Stimulated activated naive CD4-positive, alpha-beta T cell (primary cell): ENCODE results near the gene FEN1.

ENCODE experiments used
- DNase-seq, 6 experiments: peaks; one replicate each; lab custom pipeline; 2025; lab: John Stamatoyannopoulos, UW

The FEN1 gene

DNA sequence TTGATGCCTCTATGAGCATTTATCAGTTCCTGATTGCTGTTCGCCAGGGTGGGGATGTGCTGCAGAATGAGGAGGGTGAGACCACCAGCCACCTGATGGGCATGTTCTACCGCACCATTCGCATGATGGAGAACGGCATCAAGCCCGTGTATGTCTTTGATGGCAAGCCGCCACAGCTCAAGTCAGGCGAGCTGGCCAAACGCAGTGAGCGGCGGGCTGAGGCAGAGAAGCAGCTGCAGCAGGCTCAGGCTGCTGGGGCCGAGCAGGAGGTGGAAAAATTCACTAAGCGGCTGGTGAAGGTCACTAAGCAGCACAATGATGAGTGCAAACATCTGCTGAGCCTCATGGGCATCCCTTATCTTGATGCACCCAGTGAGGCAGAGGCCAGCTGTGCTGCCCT lies 2.7 kb downstream of the FEN1 start:
- no peak for DNase-seq

- DNase-seq = no peak
Measured at GRCh38 chr11:61795876-61796526, 3.3 kb downstream of the FEN1 start.

DNA sequence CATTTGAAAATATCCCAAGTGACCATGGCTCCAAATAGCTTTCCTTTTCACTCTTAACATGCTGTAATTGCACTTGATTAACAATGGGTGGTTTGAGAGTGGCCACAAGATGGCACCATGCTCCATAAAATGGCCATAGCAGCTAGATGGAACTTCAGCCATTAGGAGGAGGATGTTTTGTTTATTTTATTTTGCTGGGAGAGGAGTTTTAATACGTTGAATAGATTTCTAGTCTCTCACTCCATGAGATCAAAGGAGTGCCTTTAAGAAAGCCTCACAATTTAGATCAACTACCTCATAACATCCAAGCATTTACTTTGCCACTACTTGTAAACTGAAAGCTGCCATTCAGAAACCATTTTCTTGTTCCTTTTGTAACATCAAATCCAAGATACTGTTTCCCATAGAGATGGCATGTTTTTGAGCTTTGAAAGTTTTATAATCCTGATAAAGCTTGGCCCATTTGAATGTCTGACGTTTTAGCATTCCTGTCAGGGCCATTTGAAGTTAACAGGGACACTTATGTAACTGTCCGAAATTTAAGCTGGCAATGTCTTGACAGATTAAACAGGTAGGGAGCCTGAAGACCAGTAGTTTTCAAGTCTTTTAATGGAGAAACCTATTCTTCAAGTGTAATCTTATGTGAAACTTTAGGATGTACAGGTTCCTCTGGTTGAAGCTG lies 4.7 kb downstream of the FEN1 start:
- DNase-seq = peak; percentile 31 to 73 (median 64)

- DNase-seq = no peak
Measured at GRCh38 chr11:61799665-61800284, 7.1 kb downstream of the FEN1 start.

DNA sequence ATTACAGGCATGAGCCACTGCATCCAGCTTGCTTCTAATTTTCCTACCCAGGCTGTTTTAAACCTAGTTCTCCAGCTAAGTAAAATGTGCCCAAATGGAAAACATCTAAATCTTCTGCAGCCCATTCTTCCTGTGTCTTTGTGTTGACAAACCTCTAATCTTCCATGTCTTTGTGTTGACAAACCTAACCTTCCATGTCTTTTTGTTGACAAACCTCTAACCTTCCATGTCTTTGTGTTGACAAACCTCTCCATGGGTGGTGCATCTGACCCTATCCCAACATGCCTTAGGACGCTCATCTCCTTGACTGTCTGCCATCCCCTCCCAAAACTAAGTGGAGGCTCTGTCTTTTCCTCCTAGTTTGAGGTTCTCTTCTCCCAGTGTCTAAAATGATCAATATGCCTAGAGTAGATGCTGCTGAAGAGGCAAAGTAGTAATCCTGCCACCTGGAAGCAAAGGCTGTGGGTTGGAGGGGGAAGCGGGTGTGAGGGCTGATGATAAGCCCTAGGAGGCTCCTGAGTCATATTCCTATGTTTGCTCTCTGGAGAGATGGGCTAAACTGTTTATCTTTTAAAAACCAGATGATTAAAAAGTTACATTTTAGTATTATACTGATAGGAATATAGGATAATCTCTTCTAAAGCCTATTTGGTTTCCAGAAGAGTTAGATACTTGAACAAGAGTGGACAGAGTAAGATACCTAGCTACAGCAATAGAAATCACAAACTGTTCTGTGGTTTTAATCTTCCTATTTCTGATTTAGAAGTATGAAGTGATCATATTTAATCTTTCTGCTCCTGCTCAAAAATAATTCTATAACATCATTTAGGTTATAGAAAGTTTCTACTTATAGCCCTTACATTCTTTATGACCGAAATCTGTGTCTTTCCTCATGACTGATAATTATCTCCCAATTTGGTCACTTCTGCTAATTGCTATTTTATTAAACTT lies 7.9 kb downstream of the FEN1 start:
- DNase-seq = no peak

DNA sequence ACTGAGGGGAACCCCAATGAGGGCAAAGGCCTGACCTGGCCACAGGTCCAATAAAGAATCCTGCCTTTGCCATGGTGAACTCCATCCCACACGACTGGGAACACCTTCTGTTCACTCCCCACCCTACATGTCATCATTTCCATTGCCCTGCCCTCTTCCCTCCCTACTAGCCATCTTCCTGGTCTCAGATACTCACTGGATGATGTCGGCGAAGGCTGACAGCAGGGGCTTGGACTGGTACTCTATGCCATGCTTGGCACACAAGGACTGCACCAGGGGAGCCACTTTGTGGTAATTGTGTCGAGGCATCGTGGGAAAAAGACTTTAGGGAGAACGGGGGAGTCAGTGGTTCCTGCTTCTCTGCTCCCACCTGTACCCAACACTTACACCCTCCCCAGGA lies 9.9 kb downstream of the FEN1 start:
- DNase-seq = no peak

- DNase-seq = no peak
Measured at GRCh38 chr11:61803889-61804647, 11.4 kb downstream of the FEN1 start.

GRCh38 chr11:61805146-61805545 lies 12.4 kb downstream of the FEN1 start:
- no peak for DNase-seq

GRCh38 chr11:61806785-61807184 lies 14.1 kb downstream of the FEN1 start:
- DNase-seq = no peak

GRCh38 chr11:61810671-61811175 lies 18.0 kb downstream of the FEN1 start:
- no peak for DNase-seq

GRCh38 chr11:61811831-61812230 lies 19.1 kb downstream of the FEN1 start:
- no peak for DNase-seq

DNA sequence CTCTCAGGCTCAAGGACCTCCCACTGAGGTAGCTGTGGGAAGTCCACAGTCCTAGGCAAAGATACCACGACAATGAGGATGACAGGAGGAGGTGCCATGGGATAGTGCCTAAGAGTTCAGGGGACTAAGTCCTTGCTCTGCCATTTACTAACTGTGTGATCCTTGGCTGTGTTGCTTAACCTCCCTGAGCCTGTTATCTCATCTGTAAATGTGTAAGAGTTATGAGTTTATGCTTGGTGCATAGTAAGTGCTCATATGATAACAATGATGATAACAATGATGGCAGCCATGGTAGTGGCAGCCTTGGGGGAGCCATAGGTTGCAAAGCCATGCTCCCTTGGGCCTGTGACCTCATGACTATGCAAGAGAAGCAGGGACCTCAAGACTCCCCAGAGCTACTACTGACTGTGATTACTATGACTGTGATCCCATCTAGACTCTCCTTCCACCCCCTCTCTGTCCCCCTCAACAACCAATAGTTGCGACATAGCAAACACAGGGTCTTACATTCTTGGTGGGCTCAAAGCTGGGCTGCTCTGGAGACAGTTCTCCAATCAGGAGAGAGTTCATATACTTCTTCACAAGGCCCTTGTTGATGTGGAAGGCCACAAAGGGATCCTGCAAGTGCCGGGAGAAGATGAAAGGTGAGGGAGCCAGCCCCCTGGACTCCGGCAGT lies 20.2 kb downstream of the FEN1 start:
- DNase-seq = no peak

- no peak for DNase-seq
Measured at GRCh38 chr11:61814247-61814957, 21.7 kb downstream of the FEN1 start.

DNA sequence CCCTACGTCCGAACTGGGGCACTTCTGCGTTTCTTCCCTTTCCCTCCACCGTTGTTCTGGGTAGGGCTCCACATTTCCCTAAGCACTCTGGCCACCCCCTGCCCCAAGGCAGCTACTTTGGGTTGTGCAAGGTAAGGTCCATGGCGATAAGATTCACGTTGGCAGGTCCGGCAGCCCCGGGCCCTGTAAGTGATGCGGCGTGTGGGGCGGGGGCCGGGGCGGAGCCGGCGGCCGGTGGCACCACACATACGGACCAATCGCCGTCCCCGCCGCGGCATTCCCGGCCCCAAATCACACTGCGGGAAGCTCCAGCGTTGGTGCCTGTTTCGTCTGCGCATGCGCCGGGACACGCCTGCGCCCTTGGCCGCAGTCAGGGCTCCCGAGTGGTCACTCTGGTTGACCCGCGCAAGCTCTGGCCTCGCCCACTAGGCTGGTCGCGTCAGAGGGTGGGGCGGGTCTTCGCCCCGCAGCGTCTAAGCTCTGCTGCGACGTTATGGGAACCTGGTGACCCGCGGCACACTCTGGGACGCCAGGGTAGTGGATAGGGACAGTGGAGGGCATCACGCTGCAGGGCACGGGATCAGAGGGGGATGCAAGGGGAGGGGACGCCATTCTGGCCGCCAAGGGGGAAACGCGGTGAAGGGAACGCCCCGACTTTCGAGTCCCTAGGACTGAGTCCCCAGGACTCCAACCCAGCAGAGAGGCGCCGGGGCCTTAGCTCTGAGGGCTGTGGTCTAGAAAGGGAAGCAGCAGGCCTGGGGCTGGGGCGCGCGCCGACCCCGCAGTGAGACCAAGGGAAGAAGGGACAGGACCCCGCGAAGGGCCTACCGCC lies 22.5 kb downstream of the FEN1 start:
- DNase-seq = peak in 3 of 6 experiments; percentile 35 to 58 (median 51)

- peak in 5 of 6 experiments; percentile 20 to 56 (median 33) for DNase-seq
Measured at GRCh38 chr11:61815790-61816735, 23.4 kb downstream of the FEN1 start.

DNA sequence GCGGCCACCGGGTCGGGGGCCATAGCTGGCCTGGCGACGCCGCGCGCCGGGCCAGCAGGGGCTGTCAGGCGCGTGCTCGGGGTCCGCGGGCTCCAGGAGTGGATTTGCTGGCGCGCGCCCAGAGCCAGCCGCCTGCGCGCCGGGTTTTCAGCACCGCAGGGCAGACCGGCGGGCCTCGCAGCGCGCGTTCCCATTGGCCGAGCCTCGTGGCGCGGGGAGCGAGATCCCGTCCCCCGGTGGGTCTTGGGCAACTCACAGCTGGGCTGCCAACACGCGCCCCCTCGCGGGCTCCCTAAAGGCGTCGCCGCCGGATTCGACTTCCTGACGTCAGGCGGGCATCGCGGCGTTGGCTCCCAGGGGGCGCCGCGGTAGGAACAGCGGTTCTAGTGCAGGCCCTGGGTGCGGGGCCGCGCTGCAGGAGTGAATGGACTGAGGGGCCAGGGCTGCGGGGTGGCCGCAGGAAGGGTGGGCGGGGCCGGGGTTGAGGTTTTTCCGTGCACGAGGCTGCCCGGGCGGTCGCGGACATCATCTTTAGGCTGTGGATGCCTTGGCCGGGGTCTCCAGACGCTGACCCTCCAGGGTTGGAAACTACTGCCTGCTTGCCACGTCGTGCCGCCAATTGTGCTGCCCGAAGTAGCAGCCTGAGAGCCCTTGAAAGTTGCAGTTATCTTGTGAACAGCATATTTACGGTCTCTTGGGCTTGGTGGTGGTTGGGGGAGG lies 24.2 kb downstream of the FEN1 start, which contains the start of gene FADS1:
Gene FADS1 (minus strand): TSS at position 268 of the 720 bp plus-strand sequence. CDS start 74 bp downstream, at position 194.
- DNase-seq = peak; percentile 37 to 76 (median 48)
